GM08714 (cell line): ENCODE data around the gene SRR.

ENCODE experiments used
- H3K4me3 ChIP-seq: fragments of 200-500 bp; sonication (Bioruptor generic); 2 replicates; pipeline ENCODE4 v1.5.1; 2014; ENCODE audit warnings: mild to moderate bottlenecking, low read length, inconsistent platforms
- ZNF274 ChIP-seq: IDR thresholded peaks from 2 replicates; pipeline ENCODE4 v1.6.1; 2012; ENCODE audit warnings: mild to moderate bottlenecking, low read depth, low read length

Gene SRR

GRCh38 chr17:2317796-2318195 is 14.0 kb downstream of the SRR start:
- no peak overlapping the region for H3K4me3 ChIP-seq
- TF ChIP-seq ZNF274 = no peak

DNA sequence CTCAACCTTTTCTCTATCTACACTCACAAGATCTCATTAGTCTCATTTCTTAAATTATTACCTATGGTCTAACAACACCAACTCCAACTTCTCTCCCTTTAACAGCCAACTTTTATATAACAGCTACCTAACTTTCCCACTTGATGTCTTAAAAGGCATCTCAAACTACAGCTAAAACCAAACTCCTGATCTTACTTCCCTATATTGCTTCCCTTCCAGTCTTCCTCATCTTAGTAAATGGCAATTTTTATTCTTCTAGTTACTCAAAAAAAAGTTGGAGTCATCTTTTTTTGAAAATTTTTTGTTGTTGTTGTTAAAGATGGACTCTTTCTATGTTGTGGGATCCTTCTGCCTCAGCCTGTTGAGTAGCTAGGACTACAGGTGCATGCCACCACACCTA is 15.3 kb downstream of the SRR start:
- no peak for TF ChIP-seq ZNF274
- no peak overlapping the region for H3K4me3 ChIP-seq

DNA sequence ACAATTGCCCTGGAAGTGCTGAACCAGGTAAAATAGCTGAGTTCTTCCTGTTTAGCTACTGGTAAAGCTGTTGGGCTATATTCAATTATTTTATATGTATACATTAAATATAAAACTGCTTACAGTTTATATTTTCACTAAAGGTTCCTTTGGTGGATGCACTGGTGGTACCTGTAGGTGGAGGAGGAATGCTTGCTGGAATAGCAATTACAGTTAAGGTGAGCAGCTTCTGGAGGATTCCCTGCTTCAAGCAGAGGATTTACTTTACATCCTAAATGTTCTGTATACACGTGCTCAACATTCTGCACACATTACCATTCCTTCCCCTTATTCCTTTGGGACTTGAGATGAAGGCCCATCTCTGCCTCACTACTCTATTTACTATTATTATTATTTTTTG is 17.6 kb downstream of the SRR start:
- no peak for TF ChIP-seq ZNF274
- H3K4me3 ChIP-seq = no peak overlapping the region

DNA sequence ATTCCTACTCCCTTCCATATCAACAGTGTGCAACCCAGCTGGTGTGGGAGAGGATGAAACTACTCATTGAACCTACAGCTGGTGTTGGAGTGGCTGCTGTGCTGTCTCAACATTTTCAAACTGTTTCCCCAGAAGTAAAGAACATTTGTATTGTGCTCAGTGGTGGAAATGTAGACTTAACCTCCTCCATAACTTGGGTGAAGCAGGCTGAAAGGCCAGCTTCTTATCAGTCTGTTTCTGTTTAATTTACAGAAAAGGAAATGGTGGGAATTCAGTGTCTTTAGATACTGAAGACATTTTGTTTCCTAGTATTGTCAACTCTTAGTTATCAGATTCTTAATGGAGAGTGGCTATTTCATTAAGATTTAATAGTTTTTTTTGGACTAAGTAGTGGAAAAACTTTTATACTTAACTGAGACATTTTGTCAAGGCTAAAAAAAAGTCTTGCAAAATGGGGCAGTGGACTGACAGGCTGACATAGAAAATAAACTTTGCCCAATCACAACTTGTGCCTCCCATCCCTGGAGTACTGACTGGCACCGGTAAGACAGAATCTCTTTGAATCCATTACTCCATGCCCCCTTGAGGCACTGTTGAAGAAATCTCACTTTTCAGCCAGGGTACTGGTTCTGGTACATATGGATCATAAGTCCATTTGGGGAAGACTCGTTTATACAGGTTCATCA is 20.0 kb downstream of the SRR start:
- TF ChIP-seq ZNF274 = no peak
- no peak overlapping the region for H3K4me3 ChIP-seq

DNA sequence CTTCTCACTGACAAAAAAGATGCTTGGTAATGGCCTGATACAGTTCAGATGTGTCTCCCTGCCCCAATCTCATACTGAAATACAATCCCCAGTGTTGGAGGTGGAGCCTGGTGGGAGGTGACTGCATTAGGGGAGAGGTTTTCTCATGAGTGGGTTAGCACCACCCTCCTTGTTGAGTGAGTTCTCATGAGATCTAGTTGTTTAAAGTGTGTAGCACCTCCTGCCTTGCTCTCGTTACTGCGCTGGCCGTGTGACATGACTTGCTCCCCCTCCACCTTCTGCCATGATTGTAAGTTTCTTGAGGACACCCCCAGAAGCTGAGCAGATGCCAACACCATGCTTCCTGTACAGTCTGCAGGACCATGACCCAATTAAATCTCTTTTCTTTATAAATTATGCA is 27.6 kb downstream of the SRR start:
- no peak for TF ChIP-seq ZNF274

GRCh38 chr17:2335726-2336214 is 32.0 kb downstream of the SRR start:
- peak overlapping the region; percentile 93 for H3K4me3 ChIP-seq
- no peak for TF ChIP-seq ZNF274

More for the DNA sequence above, 27.6 kb downstream of the SRR start:
- no peak overlapping the region for H3K4me3 ChIP-seq

GRCh38 chr17:2336215-2336851 is 32.6 kb downstream of the SRR start, which contains the start of gene TSR1:
TSR1 (minus strand) TSS chr17:2336457; CDS start chr17:2336427, 30 bp downstream.
- TF ChIP-seq ZNF274 = no peak
- peak within 1 kb of the TSS; percentile 93 for H3K4me3 ChIP-seq

DNA sequence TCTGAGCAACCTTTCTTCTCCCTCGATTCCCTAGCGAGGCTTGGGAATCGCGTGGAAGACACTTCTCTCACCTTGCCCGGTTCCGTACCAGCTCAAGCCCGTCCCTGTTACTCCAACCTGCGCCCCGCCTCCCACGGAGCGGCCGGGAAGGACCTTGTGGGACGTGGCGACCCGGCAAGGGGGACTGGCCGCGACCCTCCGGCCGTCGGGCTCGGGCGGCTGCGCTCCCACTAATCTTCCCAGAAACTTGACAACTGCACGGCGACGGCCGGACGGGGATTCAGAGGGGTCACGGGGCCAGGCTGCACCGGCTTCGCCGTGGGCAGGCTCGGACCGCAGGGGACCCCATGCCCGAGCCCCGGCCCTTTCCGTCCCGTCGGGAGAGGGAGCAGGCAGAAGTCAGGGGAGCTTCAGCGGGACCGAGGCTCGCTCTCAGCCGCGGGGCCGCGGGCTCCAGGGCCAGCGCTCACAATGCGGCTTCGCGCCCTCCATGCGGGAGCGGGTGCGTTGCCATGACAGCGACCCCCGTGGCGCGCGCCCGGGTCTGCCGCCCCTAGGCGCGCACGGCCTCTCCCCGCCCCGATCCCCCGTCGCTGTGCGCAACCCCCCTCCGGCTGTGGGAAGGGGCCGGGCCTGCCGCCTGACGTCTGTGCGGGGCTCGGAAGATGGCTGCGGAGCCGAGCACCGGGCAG is 33.2 kb downstream of the SRR start, which contains the start of gene SGSM2:
Gene SGSM2 (plus strand): TSS at position 650 of the 692 bp plus-strand sequence. CDS start 188 bp downstream, outside the sequence.
- H3K4me3 ChIP-seq = peak within 1 kb of the TSS; percentile 93
- TF ChIP-seq ZNF274 = no peak

GRCh38 chr17:2337544-2338314 is 34.0 kb downstream of the SRR start:
- H3K4me3 ChIP-seq = peak overlapping the region; percentile 93

DNA sequence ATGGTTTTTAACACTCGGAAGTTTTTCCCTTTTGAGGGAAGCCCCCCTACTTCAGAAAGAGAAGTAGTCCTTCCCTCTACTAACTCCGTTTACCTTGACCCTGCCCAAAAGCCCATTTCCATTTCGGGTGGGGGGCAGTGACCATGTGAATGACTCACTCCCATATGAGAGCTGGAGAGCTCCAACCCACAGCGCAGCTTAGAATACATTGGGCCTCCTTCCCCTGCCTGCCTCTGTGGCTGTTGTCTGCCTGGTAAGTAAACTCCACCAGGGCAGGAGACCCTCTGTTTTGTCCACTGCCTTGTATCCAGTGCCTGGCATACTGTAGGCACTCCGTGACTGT is 34.5 kb downstream of the SRR start:
- TF ChIP-seq ZNF274 = no peak
- peak overlapping the region; percentile 93 for H3K4me3 ChIP-seq

More at GRCh38 chr17:2337544-2338314, 34.0 kb downstream of the SRR start:
- no peak for TF ChIP-seq ZNF274

GRCh38 chr17:2343421-2343820 is 39.7 kb downstream of the SRR start:
- no peak overlapping the region for H3K4me3 ChIP-seq
- no peak for TF ChIP-seq ZNF274

- no peak overlapping the region for H3K4me3 ChIP-seq
- no peak for TF ChIP-seq ZNF274
Observed at GRCh38 chr17:2344528-2344927, 40.8 kb downstream of the SRR start.

DNA sequence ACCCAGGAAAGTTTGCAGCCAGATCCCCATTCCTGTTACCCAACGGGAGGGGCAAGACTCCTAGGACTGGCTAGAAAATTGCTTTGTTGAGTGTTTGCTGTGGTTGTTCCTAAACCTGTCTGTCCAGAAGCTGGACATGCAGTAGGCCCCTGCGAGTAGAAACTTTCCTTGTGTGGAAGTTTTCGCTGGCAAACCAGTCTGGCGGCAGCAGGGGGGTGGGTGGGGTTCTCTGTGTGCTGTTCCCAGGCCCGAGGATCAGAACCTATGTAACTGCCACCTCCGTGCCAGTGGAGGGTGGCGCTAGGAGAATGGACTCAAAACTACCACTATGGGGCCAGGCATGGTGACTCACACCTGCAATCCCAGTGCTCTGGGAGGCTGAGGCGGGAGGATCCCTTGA is 42.7 kb downstream of the SRR start:
- TF ChIP-seq ZNF274 = no peak
- H3K4me3 ChIP-seq = no peak overlapping the region
